Stimulated activated naive CD4-positive, alpha-beta T cell (primary cell): ENCODE measurements around the gene ABCB1.
A peak's percentile ranks its signal among the peaks of the same experiment; 100 is the strongest.

Experiments
- DNase-seq, 6 experiments: peaks; one replicate each; lab custom pipeline; 2025; lab: John Stamatoyannopoulos, UW

The ABCB1 gene

DNA sequence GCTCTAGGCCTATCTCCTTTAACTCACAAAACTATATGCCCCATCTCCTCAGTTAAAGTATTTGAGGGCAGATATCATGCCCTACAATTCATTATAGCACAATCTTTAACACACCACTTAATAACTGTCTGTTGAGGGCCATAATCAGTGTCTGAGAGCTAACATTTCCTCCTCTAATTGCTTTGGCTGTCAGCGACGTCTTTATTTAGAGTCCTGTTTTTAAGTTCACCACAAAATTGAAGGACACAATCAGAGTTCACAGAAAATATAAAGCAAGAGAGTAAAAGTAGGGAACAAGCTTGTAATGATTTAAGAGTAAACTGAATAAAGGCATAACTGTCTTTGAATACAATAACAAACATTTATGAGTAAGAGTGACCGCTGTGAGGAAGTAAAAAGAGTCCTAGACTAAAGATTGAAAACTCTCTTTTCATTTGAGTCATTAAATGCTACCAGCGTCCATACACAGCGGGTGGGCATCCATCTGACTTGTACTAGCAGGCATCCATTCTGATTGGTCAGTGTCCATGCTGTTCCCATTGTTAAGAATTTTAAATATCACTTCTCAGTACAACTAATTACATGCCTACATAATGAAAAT is 86.8 kb downstream of the ABCB1 start:
- DNase-seq = no peak

DNA sequence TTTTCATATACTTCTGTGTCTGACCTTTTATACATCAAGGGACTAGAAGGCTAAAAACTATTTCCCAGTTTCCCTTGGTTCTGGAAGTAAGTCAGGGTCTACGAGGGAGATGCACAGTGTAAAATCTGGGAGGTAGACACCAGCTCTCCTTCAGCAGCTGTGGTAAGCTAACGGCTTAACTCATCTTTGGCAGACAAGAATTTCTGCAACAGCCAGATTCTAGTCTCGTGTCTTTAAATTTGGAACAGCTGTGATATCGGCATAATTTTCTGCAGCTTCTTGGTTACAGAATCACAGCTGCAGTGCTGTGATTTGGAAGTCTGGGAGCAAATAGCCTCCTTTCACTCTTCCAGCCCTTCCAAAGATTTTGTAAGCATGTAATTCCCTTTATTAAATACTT is 87.8 kb downstream of the ABCB1 start:
- no peak for DNase-seq

DNA sequence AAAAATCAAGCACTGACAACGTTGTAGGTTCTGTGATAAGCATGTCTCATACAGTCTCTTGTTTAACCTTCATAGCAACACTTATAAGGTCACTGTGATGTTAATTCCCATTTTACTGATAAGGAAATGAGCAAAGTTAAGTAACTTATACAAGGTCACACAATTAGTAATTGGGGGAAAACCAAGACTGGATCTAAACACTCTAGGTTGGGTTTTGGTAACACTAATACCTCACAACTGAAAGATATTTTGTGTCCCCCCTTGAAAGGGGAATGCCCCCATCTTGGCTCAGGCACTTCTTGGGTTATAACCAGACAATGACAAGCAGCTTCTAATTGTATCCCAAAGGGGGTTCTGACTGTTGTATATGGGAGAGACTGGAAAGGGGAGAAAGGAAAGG is 89.2 kb downstream of the ABCB1 start:
- no peak for DNase-seq

DNA sequence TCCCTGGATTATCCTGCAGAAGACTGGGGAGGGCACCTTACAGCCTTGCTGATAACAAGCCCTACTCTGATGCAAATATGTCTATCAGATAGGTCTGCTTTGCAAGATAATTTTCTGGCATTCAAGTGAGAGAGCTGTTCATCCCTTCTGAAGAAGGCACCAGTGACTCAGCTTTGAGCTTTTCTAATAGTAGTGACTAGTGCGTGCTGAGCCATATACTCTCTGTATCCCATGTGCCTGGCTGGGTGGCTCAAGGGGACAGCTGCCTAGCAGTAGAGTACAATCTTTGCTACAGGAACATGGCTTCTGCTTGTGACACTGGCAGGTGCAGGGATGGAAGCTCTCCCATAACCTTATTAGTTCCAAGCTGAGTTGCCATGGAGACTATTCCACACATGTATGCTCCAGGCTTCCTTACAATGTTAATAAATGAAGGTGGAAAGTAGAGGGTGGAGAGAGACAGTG is 90.2 kb downstream of the ABCB1 start:
- no peak for DNase-seq

DNA sequence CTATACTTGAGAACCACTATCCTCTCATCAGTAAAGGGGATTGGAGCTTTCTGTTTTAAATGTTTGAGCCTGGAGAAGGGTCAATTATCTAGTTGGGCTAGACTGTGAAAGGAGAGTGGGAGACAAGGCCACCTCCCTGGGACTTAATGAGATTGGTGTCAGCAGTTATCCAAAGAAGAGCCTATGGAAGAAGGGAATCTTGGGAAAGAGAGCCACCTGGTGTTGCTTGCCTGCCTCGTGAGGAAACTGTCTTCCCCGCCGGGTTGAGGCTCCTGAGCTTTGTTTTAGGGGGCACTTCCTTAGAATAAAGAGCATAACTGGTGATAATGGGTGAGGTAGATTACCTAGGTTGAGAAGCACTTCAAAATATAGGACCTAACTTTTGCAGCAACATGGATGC is 93.2 kb downstream of the ABCB1 start:
- DNase-seq = no peak

DNA sequence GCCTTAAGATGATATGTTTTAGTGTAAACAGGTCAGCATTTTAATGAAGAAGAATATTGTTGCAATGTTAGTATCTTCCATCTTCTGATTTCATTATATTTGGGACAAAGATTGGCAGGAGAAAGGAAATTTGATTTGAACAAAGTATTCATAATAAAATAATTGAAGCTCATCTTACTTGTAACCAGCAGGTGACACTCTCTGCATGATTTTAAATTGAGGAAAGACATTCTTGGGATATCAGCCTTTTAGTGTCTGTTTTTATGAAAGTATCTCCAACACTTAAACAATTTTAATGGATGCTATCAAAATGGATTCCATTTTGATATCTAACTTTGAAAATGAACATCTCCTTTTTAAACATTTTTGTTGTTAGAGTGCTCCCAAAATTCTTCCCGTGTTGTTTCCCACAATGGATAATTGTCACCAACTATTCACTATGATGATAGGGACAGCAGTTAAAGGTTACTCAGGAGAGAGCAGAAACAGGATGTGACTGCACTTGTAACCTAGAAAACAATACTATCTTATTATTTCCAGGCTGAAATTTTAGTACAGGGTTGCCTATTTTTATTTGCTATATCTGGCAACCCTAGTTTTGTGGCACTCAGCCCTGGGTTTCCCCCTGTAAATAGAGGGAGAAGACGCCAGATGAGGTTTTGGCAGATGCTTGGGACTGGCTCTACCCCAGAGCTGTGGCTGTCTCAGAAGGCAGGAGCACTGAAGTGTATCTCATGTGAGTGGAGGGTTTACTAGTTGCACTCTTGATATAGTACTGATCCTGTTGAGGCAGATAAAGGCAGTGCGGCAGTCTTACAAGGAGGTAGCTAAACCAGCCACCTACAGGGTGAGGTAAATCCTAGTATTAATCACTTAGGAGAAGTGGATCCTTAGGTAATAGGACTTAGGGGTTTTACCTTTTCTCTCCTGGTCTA is 94.2 kb downstream of the ABCB1 start:
- peak in 1 of 6 experiments; percentile 4 for DNase-seq

DNA sequence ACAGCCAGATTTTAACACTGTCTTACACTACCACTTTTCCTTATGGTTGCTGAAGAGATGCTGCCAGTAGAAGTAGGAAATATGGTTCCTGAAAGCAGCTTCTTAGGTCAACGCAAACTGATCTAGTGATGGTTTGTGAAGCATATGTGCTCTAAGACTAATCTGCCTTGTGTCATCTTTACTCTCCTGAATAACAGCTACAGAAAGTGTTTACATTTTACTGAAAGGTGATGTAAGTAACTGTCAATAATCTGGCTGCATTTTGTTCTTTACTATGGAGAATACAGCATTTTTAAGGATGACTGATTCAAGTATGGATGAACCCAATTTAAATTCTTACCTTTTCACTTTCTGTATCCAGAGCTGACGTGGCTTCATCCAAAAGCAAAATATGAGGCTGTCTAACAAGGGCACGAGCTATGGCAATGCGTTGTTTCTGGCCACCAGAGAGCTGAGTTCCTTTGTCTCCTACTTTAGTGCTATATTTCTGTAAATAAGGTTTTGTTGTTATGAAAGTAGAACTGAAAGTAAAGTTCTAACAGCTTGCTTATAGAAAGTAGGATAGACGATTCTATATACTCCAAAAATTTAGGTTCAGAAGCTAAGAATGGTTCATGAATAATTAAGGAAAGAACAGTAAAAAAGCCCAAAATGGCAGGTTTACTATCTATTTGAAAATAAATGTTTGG is 95.0 kb downstream of the ABCB1 start:
- DNase-seq = no peak

DNA sequence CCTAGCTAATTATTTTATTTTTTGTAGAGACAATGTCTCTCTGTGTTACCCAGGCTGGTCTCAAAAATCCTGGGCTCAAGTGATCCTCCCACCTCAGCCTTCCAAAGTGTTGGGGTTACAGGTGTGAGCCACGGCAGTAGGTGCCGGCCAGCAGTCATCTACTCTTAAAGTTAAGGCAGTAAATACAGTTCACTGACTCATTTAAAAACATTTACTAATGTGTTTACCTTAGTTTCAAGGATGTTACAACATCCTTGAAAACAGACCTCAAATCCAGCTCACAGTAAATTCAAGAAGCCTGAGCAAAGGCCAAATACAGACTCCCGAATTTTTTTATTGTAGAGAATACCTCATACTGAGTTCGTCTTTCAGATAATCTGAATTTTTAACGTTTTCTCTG is 95.6 kb downstream of the ABCB1 start:
- DNase-seq = no peak

DNA sequence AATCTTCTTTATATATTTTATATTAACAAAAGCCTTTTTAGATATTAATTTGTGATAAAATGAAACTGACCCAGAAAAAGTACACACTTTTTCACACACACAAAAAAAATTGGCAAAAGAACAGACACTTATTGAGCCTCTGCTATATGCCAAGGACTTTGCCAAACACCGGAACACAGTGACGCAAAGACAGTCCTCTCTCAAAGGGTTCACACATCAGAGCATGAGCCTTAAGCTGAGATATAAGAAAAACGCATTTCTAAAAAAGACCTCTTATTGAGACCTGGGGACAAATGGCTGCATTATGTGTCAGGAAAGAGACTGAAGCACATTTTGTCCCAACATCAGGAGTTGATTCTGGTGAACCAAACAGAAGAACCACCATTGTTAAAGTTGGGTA is 101.2 kb downstream of the ABCB1 start:
- no peak for DNase-seq

DNA sequence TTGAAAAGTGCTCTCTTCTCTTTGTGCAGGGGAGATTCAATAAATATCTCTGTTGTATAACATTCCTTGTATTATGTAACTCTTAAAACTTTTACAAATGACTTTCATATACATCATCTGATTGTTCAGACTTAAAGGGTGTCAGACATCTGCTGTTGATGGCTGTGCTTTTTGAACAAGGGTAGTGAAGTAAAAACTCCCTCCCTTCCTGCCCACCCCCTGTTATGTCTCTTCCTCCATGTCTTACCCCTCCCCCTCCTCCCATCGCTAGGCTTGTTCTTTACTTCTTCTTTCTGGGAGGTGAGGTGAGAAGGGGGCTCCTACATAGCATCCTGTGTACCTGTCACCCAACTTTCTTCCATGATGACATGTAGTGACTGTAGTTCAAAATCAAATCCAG is 101.8 kb downstream of the ABCB1 start:
- DNase-seq = no peak

DNA sequence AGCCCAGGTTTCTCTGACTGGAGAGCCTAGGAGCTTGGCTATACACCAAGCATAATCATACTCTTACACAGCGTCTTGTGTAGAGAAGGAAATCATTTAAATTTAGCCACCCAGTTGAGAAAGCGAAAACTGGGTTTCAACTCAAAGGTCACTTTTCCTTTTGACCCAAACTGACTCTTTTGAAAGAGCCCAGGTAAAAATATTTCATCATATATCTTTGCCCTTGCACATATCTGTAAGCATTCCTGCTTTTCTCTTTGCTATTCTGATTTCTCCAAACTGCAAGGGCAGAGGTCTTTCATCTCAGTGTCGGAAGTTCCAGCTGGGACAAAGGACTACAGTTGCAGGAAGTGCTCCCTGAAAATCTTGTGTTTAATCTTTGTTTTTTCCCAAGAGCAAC is 103.2 kb downstream of the ABCB1 start:
- no peak for DNase-seq

DNA sequence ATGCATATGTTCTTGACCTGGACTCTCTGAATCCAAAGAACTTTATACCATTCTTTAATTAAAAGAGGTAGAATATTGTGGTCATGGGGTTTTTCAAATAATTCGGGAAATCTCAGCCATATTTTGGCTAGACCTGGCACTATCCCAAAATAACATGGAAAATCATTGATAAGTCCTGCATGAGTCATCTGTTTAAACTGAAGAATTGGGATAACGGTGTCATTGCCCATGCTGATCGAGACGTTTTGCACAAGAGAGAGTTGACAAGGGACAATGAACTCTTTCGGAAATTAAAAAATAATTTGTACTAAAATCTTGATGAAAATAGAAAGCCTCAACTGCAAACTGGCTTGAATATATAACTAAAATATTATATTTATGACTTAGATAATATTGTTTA is 105.3 kb downstream of the ABCB1 start:
- DNase-seq = no peak

DNA sequence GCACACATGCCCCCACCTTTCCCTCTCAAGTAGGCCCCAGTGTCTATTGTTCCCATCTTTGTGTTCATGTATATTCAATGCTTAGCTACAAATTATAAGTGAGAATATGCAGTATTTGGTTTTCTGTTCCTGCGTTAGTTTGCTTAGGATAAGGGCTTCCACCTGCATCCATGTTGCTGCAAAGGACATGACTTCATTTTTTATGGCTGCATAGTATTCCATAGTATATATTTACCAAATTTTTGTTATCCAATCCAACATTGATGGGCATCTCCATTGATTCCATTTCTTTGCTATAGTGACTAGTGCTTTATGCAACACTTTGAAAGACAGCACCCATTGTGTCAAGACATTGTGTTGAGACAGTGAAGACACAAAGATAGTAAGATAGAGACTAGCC is 106.2 kb downstream of the ABCB1 start:
- DNase-seq = no peak

DNA sequence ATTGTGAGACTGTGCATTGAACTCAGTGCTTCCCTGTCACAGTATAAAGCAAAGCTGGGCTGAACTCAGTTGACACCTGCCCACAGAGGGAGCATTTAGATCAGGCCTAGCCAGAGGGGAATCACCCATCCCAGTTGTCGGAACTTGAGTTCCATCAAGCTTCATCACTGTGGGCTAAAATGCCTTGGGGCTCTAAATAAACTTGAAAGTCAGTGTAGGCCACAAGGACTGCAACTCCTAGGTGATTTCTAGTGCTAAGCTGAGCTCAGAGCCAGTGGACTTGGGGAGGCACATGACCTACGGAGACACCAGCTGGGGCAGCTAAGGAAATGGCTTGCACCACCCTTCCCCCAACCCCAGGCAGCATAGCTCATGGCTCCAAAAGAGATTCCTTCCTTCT is 117.6 kb downstream of the ABCB1 start:
- DNase-seq = no peak

DNA sequence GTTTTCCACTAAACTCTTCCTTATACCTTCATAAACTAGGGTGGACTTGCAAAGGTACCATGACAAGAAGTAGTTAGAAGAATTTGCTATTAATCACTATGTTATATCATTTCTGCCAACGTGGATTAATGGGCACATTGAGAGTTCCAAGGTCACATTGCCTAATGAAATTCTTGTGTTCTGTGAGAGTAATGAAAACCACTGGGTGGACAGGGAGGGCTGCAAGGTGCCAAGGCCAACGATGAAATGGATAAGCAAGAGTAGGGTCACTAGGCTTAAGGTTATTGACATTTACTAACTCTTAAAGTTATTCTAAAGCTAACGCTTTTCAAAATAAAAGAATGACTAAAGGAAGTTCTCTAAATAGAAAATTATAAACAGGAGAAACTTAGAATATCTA is 118.6 kb downstream of the ABCB1 start:
- no peak for DNase-seq

DNA sequence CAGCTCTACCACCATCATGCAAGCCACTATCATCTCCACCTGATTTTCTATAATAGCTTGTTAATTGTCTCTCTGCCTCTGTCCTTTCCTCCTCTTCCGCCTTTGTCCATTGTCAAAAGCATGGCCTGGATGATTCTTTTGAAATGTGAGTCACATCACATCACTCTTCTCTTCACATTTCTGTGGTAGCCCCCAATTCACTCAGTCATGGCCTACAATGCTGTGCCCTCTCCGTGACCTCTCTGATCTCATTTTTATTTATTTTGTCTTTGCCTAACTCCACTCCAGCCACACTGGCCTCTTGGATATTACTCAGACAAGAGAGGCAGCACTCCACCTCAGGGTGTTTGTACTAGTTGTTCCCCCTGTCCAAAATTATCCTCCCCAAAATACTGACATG is 120.3 kb downstream of the ABCB1 start:
- DNase-seq = no peak

DNA sequence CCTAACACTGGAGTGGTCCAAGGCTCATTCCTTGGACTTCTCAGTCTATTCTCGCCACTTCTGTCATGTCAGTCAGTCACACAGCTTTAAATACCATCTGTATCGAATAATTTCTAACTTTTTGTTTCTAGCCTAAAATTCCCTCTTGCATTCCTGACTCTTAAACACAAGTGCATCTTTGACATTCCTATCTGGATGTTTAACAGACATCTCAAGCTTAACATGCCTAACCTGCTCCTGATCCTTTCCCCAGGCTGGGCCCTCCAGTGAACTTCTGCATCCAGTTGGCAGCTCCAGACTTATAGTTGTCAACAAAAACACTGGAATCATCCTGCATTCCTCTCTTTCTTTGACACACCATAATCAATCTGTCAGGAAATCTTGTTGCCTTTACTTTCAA is 120.7 kb downstream of the ABCB1 start:
- no peak for DNase-seq

DNA sequence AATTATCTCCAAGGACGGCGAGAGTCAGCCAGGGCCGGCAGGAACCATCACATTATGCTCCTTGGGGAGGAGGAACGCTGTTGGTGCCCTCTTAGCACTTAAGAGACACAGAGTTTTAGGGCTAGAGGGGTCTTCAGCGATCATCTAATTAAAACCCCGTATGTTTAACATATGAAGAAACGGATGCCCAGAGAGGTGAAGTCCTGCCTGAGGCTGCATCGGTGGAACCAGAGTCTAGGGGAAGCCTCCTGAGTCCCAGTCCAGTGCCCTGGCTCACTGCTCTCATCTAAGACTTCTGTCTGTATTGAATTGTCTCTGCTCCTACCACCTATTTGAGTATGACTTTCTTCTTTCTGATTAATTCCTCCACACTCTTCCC is 124.5 kb downstream of the ABCB1 start:
- no peak for DNase-seq

DNA sequence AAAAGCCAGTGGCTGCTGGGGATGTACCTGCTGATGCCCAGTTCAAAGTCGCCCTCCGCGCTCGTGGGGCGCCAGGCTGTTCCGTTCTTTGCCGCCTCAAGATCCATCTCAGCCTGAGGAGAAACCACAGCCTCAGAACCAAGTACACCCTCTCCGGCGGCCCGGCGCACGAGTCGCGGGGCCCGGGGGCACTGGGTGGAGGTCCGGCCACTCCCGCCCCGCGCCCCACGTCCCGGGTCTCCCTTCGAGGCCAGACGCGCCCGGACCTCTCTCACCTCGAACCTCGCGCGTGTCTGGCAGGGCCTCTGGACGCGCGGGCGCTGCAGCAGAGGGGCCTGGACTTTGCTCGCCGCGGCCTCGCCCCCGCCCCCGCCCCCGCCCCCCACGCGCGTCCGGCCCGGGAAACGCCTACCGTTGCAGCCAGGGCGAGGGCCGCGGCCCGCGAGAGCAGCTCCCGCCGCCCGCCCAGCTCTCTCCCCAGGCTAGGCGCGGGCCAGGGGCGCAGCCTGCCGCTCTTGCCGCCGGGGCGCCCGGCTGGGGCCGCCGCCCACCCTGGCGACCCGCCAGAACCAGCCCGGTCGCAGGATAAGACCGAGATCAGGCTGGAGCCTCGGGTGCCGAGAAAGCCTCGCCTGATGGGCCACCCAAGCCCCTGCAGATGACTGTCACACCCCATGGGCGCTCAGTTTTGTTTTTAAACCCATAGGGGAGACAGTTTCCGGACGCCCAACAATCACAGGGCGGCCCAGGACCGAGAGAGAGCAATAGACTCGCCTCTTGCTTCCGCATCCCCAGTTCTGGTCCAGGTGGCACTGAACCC is 125.1 kb downstream of the ABCB1 start, which contains the start of gene ABCB4:
ABCB4 (minus strand) TSS at position 322 of the 820 bp plus-strand sequence; CDS start at position 107, 215 bp downstream.
- no peak for DNase-seq

DNA sequence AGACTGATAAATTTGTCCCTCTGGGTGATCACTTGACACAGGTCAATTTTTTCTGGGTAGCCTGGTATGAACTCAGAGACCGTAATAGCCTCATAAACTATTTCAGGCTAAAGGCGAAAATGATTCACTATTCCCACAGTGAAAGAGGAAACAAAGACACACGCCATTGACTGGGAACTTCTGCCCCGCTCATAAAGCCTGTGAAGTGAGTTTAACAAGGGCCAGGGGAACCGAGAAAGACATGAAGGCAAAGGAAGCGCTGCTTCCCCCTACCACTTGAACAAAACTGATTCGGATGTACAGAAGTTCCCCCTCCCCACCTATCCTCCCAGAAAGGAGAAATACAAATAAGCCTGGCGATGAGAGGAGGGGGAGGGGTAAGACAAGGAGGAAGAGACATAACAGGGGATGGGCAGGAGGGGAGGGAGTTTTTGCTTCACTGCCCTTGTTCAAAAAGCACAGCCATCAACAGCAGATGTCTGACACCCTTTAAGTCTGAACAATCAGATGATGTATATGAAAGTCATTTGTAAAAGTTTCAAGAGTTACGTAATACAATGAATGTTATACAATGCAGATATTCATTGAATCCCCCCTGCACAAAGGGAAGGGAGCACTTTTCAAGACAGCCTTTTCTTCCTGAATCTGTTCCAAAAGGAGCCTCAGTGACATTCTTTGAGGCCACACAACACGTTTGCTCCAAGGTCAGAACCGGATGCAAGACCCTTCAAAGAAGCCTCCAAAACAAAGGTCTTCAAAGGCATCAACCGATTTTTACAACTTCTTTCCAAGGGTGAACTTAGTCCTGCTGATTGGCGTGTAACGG is 125.9 kb downstream of the ABCB1 start:
- no peak for DNase-seq

DNA sequence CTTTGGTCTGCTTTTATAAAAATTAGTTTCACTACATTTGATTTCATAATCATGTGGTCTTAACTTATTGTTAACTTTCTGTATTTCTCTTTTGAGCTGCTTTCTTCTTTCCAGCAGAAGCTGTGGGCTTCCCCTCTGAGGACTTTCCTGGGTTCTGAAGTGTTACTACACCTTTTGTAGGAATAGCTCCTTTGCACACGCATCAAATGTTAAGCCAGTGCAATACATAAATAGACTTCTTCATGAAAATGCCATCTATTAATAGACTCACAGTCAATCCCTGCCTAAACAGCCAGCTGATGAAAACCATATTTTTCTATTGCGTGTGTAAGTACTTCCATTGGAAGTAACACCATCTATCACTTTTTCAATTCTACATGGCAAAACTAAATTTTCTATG is 126.7 kb downstream of the ABCB1 start:
- DNase-seq = no peak
